ENCODE data around the gene GNGT2.

Gene GNGT2

GRCh38 chr17:49229076-49229804, 18.9 kb upstream of the GNGT2 start:
- DNase-seq (ENCODE audit: low spot score) = no peak

- peak; percentile 70 for DNase-seq (ENCODE audit: low spot score)
Measured at GRCh38 chr17:49227436-49228261, 17.3 kb upstream of the GNGT2 start.

GRCh38 chr17:49226771-49227435, 16.5 kb upstream of the GNGT2 start:
- no peak for DNase-seq (ENCODE audit: low spot score)

- DNase-seq (ENCODE audit: low spot score) = no peak
Measured at GRCh38 chr17:49225554-49226236, 15.3 kb upstream of the GNGT2 start.

GRCh38 chr17:49224997-49225337, 14.6 kb upstream of the GNGT2 start:
- DNase-seq (ENCODE audit: low spot score) = no peak

GRCh38 chr17:49224198-49224996, 14.0 kb upstream of the GNGT2 start:
- no peak for DNase-seq (ENCODE audit: low spot score)

GRCh38 chr17:49223517-49224197, 13.3 kb upstream of the GNGT2 start:
- peak; percentile 29 for DNase-seq (ENCODE audit: low spot score)

GRCh38 chr17:49223168-49223516, 12.8 kb upstream of the GNGT2 start:
- DNase-seq (ENCODE audit: low spot score) = no peak

- DNase-seq (ENCODE audit: low spot score) = no peak
Measured at GRCh38 chr17:49219987-49220386, 9.6 kb upstream of the GNGT2 start.

- DNase-seq (ENCODE audit: low spot score) = no peak
Measured at GRCh38 chr17:49218941-49219913, 8.9 kb upstream of the GNGT2 start.

- no peak for DNase-seq (ENCODE audit: low spot score)
Measured at GRCh38 chr17:49217651-49218413, 7.5 kb upstream of the GNGT2 start.

- no peak for DNase-seq (ENCODE audit: low spot score)
Measured at GRCh38 chr17:49216953-49217650, 6.7 kb upstream of the GNGT2 start.

GRCh38 chr17:49216482-49216881, 6.1 kb upstream of the GNGT2 start:
- no peak for DNase-seq (ENCODE audit: low spot score)

- DNase-seq (ENCODE audit: low spot score) = no peak
Measured at GRCh38 chr17:49214676-49215360, 4.4 kb upstream of the GNGT2 start.

GRCh38 chr17:49213847-49214246, 3.5 kb upstream of the GNGT2 start:
- DNase-seq (ENCODE audit: low spot score) = no peak

- DNase-seq (ENCODE audit: low spot score) = no peak
Measured at GRCh38 chr17:49213399-49213798, 3.0 kb upstream of the GNGT2 start.

- DNase-seq (ENCODE audit: low spot score) = peak; percentile 32
Measured at GRCh38 chr17:49209061-49209571, 1.3 kb downstream of the GNGT2 start.

GRCh38 chr17:49204516-49204915, 5.9 kb downstream of the GNGT2 start:
- no peak for DNase-seq (ENCODE audit: low spot score)

Data from LoVo (cell line).